Embryonic facial prominence (tissue), 1 donor: ENCODE results near the gene CDHR1.
"Not testable (repeated sequence)": the region's sequence is repeated elsewhere in the genome, so short reads cannot be mapped to it uniquely, and the experiment has no call there.

Experiments
- DNase-seq: peaks from one replicate; pipeline ENCODE4 v3.0.0-alpha.2; 2016; ENCODE audit errors: extremely low spot score

Gene CDHR1

GRCh38 chr10:84173501-84173929 is 20.8 kb upstream of the CDHR1 start, which contains the start of gene GPR15LG:
Gene GPR15LG, plus strand, starts transcription at chr10:84173801. Its CDS starts 51 bp downstream, at chr10:84173852.
- no peak for DNase-seq

- DNase-seq, result no peak
Measured at GRCh38 chr10:84175436-84175835, 18.9 kb upstream of the CDHR1 start.

DNA sequence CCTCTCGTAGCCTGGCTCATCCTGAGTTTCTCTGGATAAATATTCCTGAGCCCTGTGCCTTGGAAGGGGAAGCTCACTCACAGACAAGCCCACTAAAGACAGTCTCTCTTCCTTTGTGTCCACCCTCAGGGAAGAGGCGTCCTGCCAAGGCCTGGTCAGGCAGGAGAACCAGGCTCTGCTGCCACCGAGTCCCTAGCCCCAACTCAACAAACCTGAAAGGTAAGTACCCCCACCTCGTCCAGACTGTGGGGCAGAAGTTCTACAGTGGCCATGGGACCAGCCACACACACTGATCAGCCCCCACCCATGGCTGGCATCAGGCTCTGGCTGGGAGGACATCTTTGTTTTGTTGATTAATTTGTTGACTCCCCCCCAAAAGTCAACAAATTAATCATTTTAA is 18.0 kb upstream of the CDHR1 start:
- no peak for DNase-seq

GRCh38 chr10:84176836-84177474 is 17.4 kb upstream of the CDHR1 start:
- DNase-seq, result no peak

DNA sequence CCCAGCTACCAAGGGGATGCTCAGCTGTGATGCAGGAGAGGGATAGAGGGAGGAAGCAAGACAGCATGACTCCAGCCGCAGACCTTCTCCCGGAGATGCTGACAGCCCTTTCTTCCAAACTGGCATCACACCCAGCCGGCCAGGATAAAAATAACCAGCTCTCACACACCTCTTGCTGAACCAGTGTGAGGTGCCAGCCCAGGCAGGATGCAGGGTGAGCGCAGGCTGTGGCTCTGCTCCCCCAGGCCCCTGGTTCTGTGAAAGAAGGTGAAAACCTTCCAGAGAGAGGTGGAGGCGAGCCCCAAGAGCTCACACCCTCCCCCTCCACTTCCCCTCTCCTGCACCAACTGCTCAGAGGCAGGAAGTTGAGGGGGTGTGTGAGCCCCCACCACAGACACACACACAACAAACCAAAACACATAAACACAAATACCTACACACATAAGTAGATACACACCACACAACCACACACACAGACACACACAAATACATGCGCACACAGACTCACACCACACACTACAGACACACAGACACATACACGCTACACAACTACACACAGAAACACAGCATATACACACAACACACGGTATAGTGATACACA is 16.7 kb upstream of the CDHR1 start:
- no peak for DNase-seq

DNA sequence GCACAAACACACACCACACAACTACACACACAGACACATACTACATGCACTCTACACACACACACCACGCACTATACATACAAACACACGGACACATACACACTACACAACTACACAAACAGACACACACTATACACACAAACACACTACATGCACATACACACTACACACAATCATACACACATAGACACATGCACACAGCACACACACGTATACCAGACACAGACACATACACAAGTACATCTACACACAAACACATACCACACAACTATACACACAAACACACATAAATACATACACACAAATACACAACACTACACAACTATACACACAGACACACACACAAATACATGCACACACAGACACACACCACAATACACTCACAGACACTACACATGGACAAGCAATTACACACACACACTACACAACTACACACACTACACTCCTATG is 16.2 kb upstream of the CDHR1 start:
- DNase-seq, result no peak

DNA sequence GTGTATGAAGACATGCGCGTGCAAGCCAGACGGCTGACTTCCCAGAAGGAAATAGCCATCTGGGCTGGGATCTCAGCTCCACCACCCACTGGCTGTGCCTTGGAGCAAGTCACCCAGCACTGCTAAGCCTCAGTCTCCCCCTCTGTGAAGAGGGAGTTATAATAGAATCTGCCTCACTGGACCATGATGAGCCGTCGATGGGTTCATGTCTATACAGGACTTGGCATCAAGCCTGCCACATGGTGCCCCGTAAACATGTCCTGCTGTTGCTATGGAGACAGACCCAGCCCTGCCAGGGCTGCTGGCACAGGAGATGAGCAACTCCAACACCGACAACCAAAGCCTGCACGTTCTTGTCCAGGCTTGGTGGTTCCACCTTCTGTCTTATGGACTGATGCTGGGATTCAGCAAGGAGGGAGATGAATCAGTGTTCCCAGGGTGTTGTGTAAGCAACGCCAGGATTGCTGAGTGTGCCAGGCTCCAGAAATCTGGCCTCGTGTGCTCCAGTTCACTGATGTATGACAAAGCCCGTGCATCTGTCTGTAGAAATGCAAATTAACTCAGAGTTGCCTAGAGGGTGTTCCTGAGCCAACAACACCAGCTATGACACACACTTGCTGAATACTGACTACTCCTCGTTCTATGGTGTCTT is 15.2 kb upstream of the CDHR1 start:
- DNase-seq, result no peak

DNA sequence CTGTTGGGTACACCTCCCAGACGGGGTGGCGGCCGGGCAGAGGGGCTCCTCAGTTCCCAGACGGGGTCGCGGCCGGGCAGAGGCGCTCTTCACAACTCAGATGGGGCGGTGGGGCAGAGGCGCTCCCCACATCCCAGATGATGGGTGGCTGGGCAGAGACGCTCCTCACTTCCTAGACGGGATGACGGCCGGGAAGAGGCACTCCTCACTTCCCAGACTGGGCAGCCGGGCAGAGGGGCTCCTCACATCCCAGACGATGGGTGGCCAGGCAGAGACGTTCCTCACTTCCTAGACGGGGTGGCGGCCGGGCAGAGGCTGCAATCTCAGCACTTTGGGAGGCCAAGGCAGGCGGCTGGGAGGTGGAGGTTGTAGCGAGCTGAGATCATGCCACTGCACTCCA is 14.0 kb upstream of the CDHR1 start:
- DNase-seq, result not testable (repeated sequence)

DNA sequence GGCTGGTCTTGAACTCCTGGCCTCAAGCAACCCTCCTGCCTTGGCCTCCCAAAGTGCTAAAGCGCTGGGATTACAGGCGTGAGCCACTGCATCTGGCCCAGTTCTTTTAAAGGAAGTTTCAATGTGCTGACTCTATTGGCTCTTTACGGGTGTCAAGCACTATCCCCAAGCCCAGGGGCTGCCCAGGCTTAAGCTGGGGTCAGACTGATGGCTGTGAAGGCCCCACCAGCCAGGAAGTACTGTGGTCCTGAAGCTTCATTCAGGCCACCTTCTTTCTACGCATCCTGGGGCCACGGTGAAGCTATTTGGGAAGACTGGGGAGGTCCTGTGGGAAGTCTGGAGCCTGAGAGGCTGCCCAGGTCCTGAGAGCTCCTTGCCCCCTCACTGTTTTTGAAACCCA is 12.7 kb upstream of the CDHR1 start:
- no peak for DNase-seq

GRCh38 chr10:84184517-84184916 is 9.8 kb upstream of the CDHR1 start:
- DNase-seq, result no peak

GRCh38 chr10:84185526-84186175 is 8.7 kb upstream of the CDHR1 start:
- DNase-seq, result no peak

DNA sequence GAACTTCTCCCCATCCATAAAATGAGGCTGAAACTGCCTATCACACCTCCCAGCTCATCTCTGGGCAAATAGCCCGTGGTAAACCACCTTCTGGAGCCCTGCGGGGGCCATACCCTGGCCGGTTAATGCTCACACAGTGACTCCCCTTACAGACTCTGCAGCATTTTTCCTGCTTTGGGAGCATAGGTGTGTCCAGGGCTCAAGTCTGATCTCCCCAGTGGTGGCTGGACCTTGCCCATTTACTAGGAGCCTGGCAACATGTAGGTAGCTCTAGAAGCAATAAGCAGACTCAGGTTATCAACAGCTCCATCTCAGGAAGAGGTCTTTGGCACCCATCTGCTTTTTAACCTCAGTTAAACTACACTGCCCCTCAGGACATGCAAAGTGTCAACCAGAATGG is 5.5 kb upstream of the CDHR1 start:
- DNase-seq, result no peak

DNA sequence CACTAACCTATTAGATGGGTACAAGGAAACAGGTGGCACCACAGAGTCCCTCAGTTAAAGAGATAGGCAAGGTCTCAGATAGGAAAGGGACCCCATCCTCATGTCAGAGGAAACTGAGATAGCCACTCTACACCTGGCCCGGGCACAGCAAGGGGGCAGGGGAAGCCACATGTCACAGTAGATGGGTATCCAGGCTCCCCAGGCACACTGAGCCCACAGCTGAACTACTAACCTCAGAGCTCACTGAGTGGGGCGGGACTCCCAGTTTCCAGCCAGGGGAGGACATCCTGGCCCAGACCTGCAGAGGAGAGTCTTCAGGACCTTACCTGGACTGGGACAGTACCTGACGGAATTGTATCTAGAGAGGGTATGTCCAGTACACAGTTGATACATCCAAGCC is 3.7 kb upstream of the CDHR1 start:
- DNase-seq, result no peak

DNA sequence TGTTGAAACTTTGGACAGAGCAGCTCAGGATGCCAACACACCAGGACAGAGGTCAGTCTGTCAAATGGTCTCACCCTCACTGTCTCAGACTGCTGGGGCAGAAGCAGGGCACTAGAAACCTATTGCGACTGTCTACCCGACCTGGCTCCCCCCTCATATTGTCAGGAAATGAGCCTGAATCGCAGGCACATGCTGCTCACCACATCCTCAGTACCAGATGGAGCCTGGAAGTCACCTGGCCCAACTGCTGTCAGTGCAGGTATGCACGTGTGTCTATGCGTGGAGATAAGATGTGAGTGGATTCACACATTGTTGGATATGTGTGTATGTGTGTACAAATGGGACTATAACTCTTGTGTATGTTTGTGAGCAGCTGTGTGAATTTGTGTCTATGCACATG is 3.2 kb upstream of the CDHR1 start:
- no peak for DNase-seq

DNA sequence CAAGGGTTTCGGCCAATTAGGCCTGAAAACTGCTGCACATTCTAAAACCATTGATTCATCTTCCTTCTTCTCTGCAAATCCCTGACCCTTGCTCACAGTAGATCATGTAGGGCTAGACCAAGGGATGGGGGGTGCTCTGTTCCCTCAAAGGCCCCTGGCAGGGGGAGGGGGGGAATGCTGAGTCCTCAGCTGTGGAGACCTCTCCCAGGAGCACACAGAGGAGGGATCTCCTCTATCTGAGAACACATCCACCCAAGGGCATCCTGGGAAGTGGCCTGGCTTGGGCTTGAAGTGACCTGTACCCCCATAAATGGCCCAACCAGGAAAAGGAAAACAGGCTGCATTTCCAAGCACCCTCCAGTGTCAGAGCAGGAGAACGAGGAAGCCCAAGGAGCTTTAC is 1.0 kb upstream of the CDHR1 start:
- DNase-seq, result no peak

- DNase-seq, result no peak
Measured at GRCh38 chr10:84193846-84194423, 402 bp upstream of the CDHR1 start.

GRCh38 chr10:84195044-84195830 is 900 bp downstream of the CDHR1 start:
- DNase-seq, result no peak

DNA sequence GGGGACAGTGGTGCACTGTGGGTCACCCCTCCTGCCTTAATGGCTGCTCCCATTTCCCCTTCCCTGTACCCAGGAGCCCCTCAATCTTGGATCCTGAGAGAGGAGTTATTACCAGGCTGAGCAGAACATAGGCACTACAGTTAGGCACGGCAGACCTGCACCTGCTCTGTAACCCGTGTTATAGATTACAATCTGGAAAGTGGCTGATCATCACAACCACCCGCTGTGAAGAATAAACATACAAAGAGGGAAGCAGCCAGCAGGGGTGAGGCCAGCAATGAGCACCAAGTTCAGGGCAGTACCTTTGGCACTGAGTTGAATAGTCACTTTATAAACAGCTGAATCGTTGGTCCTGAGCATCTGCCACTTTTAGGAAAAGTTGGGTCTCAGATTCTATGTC is 1.7 kb downstream of the CDHR1 start:
- no peak for DNase-seq

DNA sequence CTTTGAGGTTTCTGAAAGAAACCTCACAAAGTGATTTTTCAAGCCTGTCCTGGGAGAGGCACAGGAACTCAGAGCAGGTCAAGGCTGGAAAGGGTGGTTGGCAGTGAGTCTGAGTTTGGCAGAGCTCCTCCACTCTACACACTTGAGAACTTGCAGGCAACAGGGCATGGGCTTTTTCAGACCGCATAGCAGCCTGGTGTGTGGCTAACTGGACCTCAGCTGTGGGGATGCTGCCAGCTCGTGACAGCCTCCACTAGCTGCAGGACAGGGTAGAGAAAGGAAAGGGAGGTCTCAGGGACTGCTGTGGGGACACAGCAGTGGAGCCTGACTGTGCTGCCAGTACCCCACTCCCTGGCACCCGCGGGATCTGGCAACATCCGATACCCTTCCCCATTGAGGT is 2.6 kb downstream of the CDHR1 start:
- DNase-seq, result no peak

DNA sequence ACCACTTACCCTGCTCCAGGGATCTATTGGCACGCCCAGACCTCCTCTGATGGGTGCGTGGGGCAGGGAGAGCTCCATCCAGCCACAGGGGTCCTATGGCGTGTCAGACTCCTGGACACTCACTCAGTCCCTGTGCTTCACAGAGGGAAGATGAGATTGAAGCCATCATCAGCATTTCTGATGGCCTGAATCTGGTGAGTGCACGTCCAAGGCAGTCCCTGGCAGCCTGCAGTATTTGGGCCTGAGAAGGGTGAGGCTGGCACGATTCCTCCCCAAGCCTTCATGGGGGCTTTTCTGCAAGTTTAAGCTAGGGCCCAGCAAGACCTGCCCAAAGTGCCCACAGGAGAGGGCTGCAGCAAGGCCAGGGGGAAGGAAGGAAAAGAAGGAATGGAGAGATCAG is 3.3 kb downstream of the CDHR1 start:
- no peak for DNase-seq

DNA sequence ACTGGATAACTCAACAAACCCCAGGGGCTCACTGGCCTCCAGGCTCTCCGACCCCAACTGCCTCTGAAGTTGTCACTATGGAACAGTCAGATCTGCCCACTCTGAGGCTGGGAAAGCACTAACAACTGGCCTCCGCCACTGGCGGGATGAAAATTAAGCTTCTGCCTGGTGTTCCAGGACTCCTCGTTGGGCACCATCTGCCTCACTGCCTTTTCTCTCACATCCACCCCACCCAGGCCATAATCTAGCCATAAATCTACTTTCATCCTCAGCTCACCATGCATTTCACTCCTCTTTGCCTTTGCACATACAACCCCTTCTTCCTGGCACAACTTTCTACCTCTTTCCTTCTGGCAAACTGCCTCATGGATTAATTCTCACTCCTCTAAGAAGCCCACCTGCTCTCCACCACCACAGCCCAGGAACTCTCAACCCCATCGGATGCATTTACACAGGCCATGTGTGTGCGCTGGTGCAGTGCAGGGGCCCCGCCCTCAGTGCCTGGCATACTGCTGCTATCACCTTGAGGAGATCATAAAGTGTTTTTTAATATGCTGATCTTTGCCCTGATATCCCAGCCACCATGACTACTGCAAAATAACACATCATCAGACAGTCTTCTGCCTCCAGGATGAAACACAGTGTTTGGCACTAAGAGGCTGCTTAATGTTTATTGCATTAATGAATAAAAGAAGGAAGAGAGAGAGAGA is 4.0 kb downstream of the CDHR1 start:
- no peak for DNase-seq
